Measurements from ENCODE around the gene CNRIP1. TPM values are rescaled to one million over a fixed set of nuclear protein-coding genes. Genes with fewer than 3 reads are reported as not detected.
A peak's percentile ranks its signal among the peaks of the same experiment; 100 is the strongest.

Gene CNRIP1
- 10 to 100 TPM; 30.2 to 58.1 (median 40.6) TPM for total RNA-seq

GRCh38 chr2:68319398-68320117, at the start of gene CNRIP1:
CNRIP1 (minus strand) TSS chr2:68319949; CDS start chr2:68319400, 549 bp downstream.
- Histone ChIP-seq H3K36me3 (no peaks in the 10 kb centered on the region), H3K27me3 (no peaks in the 10 kb centered on the region), H3K4me3 (peak within 1 kb of the TSS; percentile 62 to 96), H3K27ac (peak within 1 kb of the TSS; percentile 91 to 95), H3K9me3 (no peaks in the 10 kb centered on the region), H3K4me1 (no peaks in the 10 kb centered on the region)
- intact Hi-C loops (cut with DNase I; ENCODE audit: low total_unique reads), result no loop called here
- DNase-seq, result peak; percentile 82 to 84
- peak; percentile 40 to 68 for TF ChIP-seq POLR2A (IDR thresholded peaks at IDR 0.05)
- peak in 2 of 4 experiments; percentile 5 to 12 for TF ChIP-seq CTCF (IDR thresholded peaks at IDR 0.05)

GRCh38 chr2:68369337-68369734, 49.6 kb upstream of the CNRIP1 start:
- no peaks in the 10 kb centered on the region for H3K4me1 ChIP-seq
- no peak overlapping the region for H3K4me3 ChIP-seq
- TF ChIP-seq CTCF (IDR thresholded peaks at IDR 0.05) (no peak), POLR2A (IDR thresholded peaks at IDR 0.05) (no peak)
- no peak for DNase-seq
- H3K36me3 ChIP-seq, result no peaks in the 10 kb centered on the region
- no peak overlapping the region for H3K27ac ChIP-seq
- intact Hi-C loops (cut with DNase I; ENCODE audit: low total_unique reads), result no loop called here
- H3K9me3 ChIP-seq, result no peaks in the 10 kb centered on the region
- H3K27me3 ChIP-seq, result no peaks in the 10 kb centered on the region

GRCh38 chr2:68368654-68369336, 49.0 kb upstream of the CNRIP1 start:
- DNase-seq, result peak in 1 of 2 donors; percentile 17
- Histone ChIP-seq H3K27me3 (no peaks in the 10 kb centered on the region), H3K36me3 (no peaks in the 10 kb centered on the region), H3K4me1 (no peaks in the 10 kb centered on the region), H3K27ac (no peak overlapping the region), H3K9me3 (no peaks in the 10 kb centered on the region), H3K4me3 (no peak overlapping the region)
- intact Hi-C loops (cut with DNase I; ENCODE audit: low total_unique reads), result no loop called here
- no peak for TF ChIP-seq CTCF (IDR thresholded peaks at IDR 0.05)
- TF ChIP-seq POLR2A (IDR thresholded peaks at IDR 0.05), result no peak

- no peak overlapping the region for H3K27ac ChIP-seq
- no peaks in the 10 kb centered on the region for H3K36me3 ChIP-seq
- H3K9me3 ChIP-seq, result no peaks in the 10 kb centered on the region
- DNase-seq, result no peak
- TF ChIP-seq POLR2A (IDR thresholded peaks at IDR 0.05) (no peak), CTCF (IDR thresholded peaks at IDR 0.05) (no peak)
- H3K4me3 ChIP-seq, result no peak overlapping the region
- H3K27me3 ChIP-seq, result no peaks in the 10 kb centered on the region
- intact Hi-C loops (cut with DNase I; ENCODE audit: low total_unique reads), result no loop called here
- H3K4me1 ChIP-seq, result no peaks in the 10 kb centered on the region
These were observed 48.4 kb upstream of the CNRIP1 start for GRCh38 chr2:68367953-68368653.
